ENCODE measurements around the gene ANKRD55.
A peak's percentile ranks its signal among the peaks of the same experiment; 100 is the strongest.

The ANKRD55 gene

GRCh38 chr5:56277573-56277972 lies 44.4 kb upstream of the ANKRD55 start:
- H3K4me3 ChIP-seq (ENCODE audit: low read depth, low read length), result no peak overlapping the region
- TF ChIP-seq, protein P1, sequence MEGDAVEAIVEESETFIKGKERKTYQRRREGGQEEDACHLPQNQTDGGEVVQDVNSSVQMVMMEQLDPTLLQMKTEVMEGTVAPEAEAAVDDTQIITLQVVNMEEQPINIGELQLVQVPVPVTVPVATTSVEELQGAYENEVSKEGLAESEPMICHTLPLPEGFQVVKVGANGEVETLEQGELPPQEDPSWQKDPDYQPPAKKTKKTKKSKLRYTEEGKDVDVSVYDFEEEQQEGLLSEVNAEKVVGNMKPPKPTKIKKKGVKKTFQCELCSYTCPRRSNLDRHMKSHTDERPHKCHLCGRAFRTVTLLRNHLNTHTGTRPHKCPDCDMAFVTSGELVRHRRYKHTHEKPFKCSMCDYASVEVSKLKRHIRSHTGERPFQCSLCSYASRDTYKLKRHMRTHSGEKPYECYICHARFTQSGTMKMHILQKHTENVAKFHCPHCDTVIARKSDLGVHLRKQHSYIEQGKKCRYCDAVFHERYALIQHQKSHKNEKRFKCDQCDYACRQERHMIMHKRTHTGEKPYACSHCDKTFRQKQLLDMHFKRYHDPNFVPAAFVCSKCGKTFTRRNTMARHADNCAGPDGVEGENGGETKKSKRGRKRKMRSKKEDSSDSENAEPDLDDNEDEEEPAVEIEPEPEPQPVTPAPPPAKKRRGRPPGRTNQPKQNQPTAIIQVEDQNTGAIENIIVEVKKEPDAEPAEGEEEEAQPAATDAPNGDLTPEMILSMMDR (IDR thresholded peaks at IDR 0.05; ENCODE audit: low read depth, low read length), result no peak
- no peaks in the 10 kb centered on the region for H3K27me3 ChIP-seq
- peaks cover 14% of the 10 kb centered on the region for H3K4me1 ChIP-seq
- no peaks in the 10 kb centered on the region for H3K36me3 ChIP-seq
- no peak for DNase-seq
- H3K9me3 ChIP-seq, result no peaks in the 10 kb centered on the region

DNA sequence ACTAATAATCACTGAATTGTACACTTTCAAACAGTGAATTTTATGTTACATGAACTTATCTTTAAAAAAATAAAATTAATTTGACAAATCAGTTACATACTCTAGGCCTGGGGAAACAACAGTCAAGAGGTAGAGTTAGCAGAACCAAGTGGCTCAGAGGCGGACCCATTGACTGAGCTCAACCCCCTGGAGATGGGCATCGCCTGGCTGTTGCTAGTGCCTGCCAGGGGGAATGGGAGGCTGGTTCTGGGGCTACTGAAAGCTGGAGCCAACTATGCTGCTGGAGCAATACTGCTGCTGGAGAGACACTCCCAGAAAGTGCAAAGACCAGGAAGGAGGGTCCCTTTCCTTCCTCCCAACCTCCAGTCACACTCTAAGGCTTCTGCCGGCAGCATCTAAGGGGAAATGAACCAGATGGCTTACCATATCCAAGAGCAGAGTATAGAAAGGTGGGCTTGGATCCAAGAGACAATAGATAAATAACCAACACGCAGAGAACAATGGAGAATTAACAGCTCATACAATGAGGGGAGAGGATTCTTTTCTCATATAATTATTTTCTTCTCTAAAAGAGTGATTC lies 40.3 kb upstream of the ANKRD55 start:
- TF ChIP-seq, protein P1 (IDR thresholded peaks at IDR 0.05; ENCODE audit: low read depth, low read length), result no peak
- Histone ChIP-seq H3K36me3 (no peaks in the 10 kb centered on the region), H3K27me3 (no peaks in the 10 kb centered on the region), H3K9me3 (no peaks in the 10 kb centered on the region), H3K4me3 (ENCODE audit: low read depth, low read length) (no peak overlapping the region), H3K4me1 (peaks cover 39% of the 10 kb centered on the region)
- peak; percentile 53 for DNase-seq

- Histone ChIP-seq H3K27me3 (no peaks in the 10 kb centered on the region), H3K4me1 (peaks cover 39% of the 10 kb centered on the region), H3K9me3 (no peaks in the 10 kb centered on the region), H3K4me3 (ENCODE audit: low read depth, low read length) (no peak overlapping the region), H3K36me3 (no peaks in the 10 kb centered on the region)
- TF ChIP-seq, protein P1 (IDR thresholded peaks at IDR 0.05; ENCODE audit: low read depth, low read length), result no peak
- DNase-seq, result peak; percentile 24
Measured at GRCh38 chr5:56272765-56273164, 39.6 kb upstream of the ANKRD55 start.

- TF ChIP-seq, protein P1 (IDR thresholded peaks at IDR 0.05; ENCODE audit: low read depth, low read length), result peak; percentile 100
Measured at GRCh38 chr5:56270568-56271392, 37.6 kb upstream of the ANKRD55 start.

GRCh38 chr5:56270058-56270457 lies 36.9 kb upstream of the ANKRD55 start:
- TF ChIP-seq, protein P1 (IDR thresholded peaks at IDR 0.05; ENCODE audit: low read depth, low read length), result peak; percentile 47; the same call in 1 of the 2 replicates
- no peaks in the 10 kb centered on the region for H3K36me3 ChIP-seq
- H3K27me3 ChIP-seq, result no peaks in the 10 kb centered on the region
- peaks cover 39% of the 10 kb centered on the region for H3K4me1 ChIP-seq
- H3K4me3 ChIP-seq (ENCODE audit: low read depth, low read length), result peak overlapping the region; percentile 12
- H3K9me3 ChIP-seq, result no peaks in the 10 kb centered on the region
- DNase-seq, result peak; percentile 63

More at GRCh38 chr5:56270568-56271392, 37.6 kb upstream of the ANKRD55 start:
- DNase-seq, result peak; percentile 89
- H3K4me3 ChIP-seq (ENCODE audit: low read depth, low read length), result peak overlapping the region; percentile 12
- H3K36me3 ChIP-seq, result no peaks in the 10 kb centered on the region
- H3K27me3 ChIP-seq, result no peaks in the 10 kb centered on the region
- H3K9me3 ChIP-seq, result no peaks in the 10 kb centered on the region
- peaks cover 39% of the 10 kb centered on the region for H3K4me1 ChIP-seq

All from BE2C (cell line).